LoVo (cell line): ENCODE results near the gene AURKB.
"Not testable (repeated sequence)": the region's sequence is repeated elsewhere in the genome, so short reads cannot be mapped to it uniquely, and the experiment has no call there.

ENCODE experiments used
- DNase-seq: peaks from one replicate; pipeline ENCODE4 v3.0.0-alpha.2; 2016; ENCODE audit warnings: low spot score

Gene AURKB

DNA sequence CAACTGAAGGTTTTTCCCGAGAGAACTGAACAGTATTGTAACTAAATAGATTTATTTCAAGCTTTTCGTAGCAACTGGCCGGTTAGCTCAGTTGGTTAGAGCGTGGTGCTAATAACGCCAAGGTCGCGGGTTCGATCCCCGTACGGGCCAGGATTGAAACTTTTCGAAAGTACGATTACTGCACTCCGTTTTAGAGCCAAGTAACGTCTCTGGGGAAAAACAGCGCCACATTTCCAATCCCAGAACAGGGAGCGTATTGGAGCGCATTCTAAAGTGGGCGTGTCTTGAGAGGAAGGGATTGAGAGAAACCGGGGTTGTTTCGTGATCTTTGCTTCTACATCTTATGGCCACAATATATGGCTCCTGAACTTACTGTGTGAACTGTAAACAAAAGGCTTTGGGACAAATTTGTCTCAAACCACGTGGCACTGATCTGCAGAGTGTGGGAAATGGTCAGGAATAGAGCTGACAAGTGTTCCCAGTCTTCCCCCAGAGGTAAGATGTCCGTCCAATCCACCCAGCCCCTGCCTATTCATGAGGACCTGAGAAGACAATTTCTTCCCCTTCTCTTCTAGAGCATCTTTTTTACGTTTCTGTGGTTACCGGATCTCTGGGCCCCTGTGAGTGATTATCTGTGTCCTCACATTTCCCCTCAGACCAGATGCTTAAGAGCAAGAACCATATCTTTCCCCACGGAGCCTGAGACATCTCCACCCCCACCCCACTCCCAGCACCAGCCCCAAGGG lies 22.7 kb downstream of the AURKB start:
- peak; percentile 95 for DNase-seq

DNA sequence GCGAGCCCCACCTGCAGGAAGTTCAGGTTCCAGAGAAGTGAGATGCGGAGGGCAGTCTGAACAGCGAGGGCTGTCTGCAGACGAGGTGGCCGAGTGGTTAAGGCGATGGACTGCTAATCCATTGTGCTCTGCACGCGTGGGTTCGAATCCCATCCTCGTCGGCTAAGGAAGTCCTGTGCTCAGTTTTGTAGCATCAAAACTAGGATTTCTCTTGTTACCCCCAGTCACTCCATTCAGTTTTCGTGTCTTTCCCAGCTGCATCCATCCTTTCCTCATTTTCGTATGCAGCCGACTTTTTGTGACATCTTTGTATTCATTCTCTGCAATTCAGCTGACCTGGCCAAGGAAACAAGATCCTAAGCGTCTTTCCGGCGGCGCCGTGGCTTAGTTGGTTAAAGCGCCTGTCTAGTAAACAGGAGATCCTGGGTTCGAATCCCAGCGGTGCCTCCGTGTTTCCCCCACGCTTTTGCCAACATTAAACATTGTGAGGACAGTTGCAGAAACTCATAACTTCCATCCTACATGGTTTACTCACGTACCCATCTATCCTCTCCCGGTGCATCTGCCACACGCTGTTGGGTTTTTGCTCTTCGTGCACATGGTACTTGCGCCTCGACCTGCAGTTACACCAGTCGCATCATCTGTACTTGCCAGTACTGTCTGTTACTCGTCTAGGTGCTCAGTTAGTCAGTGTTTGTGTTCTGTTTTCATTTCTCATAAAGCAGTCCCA lies 23.4 kb downstream of the AURKB start:
- DNase-seq = peak; percentile 91

DNA sequence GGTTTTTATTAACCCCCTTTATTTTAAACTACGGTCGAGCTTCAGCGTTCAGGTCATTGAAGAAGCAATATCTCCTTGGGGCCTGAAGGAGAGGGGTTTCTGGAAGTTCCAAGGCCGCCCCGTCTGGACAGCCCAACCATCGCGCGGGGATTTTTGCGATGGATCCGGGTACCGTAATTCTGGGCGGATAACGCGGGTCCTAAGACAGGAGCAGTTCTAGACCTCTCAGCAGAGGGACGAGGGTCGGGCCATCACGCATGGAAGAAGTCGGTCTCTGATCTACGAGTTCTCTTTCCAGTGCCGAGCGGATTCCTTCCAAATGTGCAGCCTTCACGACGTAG lies 24.0 kb downstream of the AURKB start:
- DNase-seq = no peak

DNA sequence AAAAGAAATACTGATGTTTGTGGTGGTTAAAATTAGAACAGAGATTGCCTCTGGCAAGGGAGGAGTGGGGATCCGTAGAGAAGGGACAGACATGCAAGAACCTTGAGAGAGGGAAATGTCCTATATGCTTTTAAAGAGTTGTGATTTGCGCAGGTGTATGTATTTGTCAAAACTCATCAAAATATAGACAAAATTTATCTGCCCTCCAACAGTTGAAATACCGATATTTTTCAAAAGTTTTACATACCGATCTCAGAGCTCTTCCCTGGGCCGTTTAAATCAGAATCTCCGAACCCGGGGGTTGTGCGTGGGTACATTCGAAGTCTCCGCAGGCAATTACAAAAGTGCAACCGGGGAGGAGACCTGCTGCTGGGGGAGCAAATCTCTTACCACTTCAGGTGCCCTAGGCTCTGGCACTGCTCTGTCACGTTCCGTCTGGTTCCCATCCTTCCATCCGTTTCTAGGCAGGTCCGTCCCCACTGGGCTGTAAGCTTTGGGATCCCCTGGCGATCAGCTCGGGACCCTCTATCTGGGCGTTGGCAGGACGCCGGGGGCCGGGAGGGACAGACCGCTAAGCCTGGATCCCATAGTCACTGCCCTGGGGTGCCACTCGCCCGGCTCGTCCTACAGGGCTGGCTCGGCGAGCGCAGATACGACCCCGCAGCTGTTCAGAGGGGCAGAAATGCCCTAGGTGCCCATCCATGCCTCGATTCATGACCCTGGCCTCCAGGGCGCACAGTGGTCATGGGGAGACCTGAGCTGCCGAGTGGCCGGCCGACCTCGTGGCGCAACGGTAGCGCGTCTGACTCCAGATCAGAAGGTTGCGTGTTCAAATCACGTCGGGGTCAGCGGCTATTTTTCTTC lies 24.6 kb downstream of the AURKB start:
- peak; percentile 78 for DNase-seq

DNA sequence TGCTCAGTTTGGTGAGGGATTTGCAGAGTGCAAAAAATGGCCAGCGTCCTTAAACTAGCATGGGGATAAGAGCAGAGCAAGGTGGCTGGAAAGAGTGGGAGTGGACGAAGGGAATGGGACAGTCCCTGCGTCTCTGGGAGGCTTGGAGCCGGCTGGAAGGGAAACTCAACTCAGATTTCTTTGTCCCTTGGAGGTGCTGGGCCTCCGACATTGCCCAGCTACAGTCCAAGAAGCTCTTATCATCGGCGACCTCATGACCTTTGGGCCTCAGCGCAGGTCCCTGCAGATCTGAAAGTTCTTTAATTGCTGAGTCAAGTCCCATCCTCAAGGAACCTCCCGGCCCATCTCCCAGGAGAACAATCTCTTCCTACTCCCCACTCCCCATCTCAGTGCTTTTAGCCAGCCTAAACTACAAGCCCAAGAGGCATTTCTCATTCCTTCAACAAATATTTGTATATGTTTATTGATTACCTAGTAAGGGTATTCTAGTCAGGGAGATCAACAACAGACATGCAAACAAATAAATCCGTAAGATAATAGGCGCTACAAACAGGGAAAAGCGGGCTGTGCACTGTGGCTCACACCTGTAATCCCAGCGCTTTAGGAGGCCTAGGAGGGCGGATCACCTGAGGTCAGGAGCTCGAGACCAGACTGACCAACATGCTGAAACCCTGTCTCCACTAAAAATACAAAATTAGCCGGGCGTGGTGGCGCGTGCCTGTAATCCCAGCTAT lies 33.2 kb downstream of the AURKB start:
- DNase-seq = no peak

DNA sequence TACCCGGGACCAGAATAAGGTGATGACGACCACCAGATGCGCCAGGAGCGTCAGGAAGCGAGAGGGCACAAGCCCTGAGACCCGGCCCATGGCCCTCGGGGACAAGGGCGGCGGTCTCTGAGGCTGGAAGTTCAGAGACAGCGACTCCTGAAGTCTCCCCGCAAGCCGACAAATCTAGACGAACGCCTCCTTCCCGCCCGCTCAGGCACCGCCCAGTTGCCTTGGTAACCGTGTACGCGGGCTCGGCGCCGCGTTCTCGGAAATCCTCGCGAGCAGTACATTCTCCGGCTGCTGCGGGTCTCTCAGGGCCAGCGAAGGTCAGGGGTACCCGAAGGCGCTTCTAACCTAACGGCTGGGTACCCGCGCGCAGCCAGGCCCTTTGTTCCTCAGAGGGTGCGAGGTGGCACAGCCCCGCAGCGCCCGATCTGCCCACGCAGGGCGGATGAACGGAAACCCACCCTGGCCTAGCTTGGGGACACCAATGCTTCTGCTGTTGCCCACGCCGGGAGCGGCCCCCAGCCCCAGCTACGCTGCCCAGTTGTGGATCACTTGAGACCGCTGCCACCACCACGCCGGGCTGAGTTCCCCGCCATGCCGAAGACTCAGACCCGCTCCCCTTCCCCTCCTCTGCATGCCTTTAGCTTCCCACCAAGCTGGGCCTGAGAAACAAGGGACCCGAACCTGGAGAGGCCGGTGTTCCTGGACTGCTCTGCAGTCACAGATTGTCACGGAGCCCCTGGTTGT lies 34.0 kb downstream of the AURKB start, which contains the start of gene TMEM107:
TMEM107 (minus strand) TSS at position 184 of the 744 bp plus-strand sequence; CDS start at position 90, 94 bp downstream.
- DNase-seq = peak; percentile 90

DNA sequence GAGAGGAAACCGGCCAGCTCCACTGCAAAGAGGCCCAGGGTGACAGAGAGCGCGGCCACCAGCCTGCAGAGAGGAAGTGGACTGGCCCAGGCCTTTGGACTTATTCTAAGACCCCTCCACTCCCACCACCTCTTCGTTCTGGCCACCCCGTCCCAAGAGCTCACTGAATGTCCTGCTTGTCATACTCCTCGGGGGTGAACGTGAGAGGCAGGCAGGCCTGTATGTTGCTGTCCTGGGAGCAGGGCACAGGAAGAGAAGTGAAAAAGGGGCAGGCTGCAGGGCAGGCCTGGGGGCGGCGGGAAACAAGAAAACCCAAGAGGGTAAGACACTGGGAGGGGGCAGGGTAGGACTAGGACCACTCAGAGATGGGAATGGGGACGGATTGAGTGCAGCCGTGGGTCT lies 34.6 kb downstream of the AURKB start:
- DNase-seq = no peak

DNA sequence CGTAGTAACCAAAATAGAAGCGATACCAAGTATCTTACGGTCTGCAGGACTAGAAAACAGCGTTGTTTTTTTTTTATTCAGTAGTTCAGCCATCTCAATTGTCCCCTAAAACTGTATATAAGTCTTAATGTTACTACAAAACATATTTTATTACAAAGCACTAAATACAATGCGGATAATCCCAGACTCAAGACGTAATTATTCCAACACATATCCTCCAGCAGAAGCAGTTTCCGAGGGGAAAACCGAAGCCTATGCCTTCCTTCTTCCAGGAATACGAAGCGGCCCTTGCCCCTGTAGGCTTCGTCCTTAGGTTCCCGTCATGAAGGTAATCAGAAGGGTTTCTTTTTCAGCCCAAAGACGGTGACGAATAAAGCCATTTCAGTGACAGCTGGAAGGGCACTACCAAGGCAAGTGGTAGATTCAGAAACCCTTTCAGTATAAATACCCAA lies 36.5 kb downstream of the AURKB start:
- DNase-seq = no peak

DNA sequence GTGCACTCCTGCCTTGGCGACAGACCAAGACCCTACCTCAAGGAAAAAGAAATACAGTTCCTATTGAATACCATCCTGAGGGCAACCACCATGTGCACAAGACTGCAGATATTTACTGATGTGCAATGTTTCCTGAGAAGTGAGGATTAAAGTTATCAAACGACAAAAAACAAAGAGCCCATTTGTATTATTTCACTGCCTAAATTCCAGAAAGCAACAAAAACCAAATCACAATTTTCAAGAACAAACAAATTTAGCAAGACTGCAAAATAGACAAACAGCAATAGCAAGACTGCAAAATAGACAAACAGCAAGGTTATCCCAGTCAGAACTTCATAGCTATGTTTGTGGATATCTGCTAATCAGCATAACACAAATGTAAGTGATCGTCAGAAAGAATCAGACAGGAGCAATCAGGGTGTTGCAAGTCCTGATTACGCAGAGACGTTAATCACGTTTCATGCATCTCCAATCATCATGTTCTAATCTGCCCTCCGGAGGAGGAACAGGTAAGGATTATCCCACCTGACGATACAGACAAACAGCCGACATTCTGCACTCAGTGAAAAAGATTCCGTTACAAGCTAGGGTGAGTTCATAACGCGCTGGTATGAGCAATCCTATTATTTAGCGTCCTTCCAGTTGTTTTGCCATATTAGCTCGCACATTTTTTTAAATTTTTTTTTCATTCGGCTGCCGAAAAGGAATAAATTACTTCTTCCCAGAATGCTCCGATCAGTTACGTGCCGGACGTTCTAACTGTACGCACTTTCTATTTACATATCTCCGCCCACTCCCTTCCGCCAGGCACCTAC lies 37.1 kb downstream of the AURKB start:
- peak; percentile 91 for DNase-seq

DNA sequence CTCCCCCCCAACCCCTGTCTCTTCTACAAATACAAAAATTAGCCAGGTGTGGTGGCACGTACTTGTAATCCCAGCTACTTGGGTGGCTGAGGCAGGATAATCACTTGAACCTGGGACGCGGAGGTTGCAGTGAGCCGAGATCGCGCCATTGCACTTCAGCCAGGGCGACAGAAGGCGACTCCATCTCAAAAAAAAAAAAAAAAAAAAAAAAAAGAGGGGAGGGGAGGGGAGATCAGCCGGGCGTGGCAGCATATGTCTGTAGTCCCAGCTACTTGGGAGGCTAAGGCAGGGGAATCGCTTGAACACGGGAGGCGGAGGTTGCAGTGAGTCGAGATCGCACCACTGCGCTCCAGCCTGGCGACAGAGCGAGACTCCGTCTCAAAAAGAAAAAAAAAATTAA lies 40.2 kb downstream of the AURKB start:
- not testable (repeated sequence) for DNase-seq

DNA sequence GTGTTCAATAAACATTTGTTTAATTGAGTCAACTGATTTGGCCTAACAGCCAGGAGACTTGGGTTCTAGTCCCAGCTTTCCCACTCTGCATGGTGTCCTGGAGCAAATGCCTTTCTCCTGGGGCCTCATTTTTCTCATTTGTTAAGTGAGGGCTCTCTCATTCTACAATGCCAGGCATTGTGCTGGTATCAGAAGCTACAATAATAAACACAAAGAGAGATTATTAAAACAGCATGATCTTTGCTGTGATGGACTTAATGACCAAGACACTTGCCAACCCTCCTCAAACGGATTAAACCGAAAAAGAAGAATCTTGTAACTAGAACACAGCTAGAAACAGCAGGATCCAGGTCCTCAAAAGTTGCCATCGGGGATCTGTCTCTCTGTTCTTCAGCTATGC lies 42.8 kb downstream of the AURKB start:
- no peak for DNase-seq

DNA sequence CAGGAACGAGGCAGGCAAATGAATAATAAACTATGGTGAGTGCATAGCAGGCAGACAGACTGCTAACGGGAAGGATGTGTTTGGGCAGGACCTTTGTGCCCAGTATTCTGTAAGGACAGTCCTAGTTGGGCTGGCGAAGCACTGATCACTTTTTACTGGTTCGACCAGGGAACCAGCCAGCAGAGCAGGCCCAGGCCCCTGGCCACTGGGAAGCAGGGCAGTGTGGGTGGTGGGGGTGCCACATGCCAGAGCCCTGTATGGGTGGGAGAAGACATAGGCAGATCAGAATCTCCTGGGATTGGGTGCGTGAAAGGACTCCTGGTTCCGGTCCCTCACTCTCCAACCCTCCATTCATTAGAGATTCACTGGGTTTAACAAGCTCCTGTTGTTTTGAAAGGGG lies 43.6 kb downstream of the AURKB start:
- DNase-seq = no peak

DNA sequence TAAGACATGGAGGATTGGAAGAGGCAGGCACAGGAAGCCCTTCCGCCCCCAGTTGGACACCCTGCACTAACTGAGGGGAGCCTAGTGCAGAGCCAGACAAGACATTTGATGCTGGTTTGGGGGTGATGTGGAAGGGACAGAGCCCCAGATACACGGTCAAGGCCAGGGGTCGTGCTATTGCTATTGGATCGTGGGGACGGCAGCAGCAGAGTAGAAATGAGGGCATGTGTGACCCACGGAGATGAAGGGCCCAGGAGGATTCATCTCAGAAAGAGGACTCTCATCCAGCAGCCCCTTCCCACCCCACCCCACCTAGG lies 45.6 kb downstream of the AURKB start:
- DNase-seq = no peak

DNA sequence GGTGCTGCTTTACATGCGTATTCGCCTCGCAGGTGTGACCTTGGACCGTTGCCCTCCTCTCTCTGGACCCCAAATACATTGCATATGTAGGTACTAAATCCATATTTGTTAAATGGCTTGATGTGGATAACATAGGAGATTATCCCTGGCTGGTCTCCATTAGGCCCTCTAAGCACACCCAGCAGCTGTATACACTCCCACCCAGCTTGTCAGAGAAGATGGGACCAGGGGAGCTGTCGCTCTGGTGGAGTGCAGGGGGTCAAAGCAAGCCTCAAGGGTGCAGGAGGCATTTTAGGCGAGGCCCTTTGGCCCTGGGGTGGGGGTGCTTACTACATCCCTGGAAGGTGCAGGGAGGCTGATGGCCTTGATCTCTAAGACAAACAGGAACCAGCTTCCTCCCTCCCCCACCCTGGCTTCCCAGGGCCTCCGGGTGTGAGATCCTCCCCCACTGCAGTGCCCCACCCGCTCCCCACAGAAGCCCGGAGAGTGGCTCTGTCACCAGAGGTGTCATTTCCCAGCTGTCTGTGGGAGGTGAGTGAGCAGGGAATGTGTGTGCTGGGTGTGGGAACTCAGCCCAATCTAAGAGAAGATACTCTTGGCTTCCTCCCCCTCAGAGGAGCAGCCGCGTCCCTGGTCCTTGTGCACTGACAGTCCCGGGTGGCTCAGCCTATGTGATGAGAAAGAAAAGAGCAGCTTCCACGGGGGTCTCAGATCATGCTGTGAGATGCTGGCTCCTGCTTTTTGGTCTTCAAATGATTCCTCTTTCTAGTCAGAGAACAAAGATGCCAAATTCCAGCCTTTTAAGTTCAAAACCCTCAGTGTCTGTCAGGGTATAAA lies 46.2 kb downstream of the AURKB start:
- DNase-seq = no peak

DNA sequence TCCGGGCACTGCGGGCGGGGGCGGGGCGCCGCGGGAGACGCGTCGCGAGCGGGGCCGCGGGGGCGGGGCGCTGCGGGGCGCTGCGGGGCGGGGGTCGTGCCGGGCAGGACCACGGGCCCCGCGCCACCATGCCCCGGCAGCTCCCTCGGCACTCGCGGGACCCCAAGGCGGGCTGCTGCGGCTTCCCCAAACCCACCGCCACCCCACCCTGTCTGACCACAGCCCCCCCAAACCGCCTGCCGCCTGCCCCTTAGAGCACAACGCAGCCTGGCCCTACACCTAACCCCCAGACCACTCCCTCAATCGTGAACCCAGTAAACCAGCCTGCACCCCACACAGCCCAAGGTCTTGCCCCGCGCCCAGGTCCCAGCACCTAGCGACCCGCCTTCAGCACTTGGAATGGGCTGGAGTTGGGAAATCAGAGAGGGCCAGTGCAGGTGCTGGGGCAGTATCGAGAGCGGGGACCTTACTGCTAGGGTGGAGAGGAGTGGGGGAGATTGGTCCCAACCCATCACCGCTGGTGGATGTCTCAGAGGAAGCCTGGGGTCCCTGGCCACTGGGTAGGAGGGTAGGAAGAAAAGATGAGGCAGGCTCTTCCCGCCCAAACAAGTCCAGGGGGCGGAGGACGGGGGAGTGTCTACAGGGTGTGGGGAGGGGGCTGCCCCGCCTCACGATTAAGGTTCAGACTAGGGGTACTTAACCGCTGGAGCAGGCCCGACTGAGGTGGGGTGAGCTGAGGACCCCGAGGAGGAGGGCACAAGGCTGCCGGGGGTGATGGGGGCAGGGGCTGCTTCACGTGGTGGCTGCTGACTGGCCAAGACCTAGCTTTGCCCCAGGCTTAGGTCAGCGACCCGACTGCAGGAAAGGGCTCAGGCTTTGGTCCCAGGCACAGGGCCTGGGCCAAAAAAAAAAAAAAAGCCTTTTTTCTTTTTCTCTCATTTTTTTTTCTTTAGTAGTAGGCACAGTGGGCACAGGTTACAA lies 47.1 kb downstream of the AURKB start:
- DNase-seq = no peak

DNA sequence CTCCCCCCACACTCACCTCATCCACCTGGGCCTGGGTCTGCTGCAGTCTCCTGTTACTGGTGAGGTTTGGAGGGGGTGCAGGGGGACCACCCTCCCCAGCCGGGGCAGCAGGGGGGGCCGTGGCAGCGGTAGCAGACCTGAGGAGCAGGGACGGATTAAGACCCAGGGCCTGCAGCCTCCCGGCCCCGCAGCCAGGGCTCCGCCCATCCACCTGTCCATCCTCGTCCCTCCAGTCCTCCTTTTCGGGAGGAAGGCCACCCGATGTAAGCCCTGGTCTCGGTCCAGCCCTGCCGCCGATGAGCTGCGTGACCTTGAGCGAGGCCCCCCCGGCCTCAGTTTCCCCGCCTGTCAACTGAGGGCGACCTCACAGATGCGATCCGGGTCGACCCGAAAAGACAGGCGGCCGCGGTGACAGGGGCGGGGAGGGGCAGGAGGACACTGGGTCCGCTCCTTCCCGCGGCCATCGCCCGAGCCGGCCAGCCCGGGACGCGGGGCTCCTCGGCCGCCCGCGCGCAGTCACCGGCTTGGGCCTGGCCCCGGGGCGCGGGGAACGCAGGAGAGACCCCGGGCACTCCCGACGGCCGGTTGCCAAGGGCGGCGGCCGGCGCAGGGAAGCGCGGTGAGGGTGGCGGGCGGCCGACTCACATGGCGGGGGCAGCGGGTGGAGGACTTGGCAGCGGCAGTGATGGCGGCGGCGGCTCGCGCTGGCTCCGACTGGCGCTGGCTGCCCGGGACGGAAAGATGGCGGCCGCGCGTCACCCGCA lies 48.0 kb downstream of the AURKB start, which contains the start of gene VAMP2:
VAMP2 (minus strand) TSS at position 716 of the 764 bp plus-strand sequence; CDS start at position 647, 69 bp downstream.
- peak; percentile 76 for DNase-seq
